HG03432 (cell line): ENCODE measurements around the gene AXIN1.

Experiments used
- ATAC-seq: cut with Tn5 transposase; IDR thresholded peaks from one replicate; pipeline ENCODE4 v1.9.1; 2021; ENCODE audit warnings: mild to moderate bottlenecking, moderate library complexity; ENCODE audit not compliant: unreplicated experiment

Gene AXIN1

DNA sequence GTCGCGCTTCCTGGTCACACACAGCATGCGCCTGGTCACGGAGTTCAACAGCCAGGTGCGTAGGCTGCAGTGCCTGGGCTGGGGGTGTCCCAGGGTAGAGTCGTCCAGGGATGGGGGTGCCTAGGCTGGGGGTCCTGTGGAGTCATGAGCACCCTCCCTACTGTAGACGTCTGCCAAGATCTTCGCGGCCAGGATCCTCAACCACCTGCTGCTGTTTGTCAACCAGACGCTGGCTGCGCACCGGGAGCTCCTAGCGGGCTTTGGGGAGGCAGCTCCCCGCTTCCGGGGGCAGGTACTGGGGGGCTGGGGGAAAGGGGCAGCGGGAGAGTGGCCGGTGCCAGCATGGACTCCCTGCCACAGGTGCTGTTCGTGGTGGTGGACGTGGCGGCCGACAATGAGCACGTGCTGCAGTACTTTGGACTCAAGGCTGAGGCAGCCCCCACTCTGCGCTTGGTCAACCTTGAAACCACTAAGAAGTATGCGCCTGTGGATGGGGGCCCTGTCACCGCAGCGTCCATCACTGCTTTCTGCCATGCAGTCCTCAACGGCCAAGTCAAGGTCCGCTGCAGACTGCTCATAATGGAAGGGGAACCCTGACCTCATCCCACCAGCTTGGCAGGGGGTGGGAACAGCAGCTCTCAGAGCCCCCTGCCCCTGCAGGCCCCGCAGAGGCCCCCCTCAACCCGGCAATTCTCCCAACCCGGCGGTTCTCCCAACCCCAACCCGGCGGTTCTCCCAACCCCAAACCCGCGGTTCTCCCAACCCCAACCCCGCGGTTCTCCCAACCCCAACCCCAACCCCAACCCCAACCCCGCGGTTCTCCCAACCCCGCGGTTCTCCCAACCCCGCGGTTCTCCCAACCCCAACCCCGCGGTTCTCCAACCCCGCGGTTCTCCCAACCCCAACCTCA is 67.1 kb downstream of the AXIN1 start:
- no peak for ATAC-seq

DNA sequence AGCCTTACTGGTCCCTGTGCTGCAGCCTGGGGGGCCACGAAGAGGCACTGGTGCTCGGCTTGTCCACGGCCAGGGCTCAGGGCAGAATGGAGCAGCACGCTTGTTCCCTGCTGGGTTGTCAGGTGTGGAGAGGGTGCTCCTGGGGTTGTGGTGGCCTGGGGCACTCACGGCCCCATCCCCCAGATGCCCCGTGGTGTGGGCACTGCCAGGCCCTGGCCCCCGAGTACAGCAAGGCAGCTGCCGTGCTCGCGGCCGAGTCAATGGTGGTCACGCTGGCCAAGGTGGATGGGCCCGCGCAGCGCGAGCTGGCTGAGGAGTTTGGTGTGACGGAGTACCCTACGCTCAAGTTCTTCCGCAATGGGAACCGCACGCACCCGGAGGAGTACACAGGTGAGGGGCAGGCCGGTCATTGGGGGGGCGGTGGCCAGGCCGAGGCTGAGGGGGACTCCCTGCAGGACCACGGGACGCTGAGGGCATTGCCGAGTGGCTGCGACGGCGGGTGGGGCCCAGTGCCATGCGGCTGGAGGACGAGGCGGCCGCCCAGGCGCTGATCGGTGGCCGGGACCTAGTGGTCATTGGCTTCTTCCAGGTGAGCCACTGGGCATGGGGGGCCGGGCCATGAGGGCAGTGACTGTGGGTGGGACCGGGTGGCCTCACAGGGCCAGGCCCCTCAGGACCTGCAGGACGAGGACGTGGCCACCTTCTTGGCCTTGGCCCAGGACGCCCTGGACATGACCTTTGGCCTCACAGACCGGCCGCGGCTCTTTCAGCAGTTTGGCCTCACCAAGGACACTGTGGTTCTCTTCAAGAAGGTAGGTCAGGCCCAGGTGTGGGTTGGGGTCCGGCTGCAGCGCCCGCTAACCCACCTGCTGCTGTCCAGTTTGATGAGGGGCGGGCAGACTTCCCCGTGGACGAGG is 68.1 kb downstream of the AXIN1 start:
- no peak for ATAC-seq

DNA sequence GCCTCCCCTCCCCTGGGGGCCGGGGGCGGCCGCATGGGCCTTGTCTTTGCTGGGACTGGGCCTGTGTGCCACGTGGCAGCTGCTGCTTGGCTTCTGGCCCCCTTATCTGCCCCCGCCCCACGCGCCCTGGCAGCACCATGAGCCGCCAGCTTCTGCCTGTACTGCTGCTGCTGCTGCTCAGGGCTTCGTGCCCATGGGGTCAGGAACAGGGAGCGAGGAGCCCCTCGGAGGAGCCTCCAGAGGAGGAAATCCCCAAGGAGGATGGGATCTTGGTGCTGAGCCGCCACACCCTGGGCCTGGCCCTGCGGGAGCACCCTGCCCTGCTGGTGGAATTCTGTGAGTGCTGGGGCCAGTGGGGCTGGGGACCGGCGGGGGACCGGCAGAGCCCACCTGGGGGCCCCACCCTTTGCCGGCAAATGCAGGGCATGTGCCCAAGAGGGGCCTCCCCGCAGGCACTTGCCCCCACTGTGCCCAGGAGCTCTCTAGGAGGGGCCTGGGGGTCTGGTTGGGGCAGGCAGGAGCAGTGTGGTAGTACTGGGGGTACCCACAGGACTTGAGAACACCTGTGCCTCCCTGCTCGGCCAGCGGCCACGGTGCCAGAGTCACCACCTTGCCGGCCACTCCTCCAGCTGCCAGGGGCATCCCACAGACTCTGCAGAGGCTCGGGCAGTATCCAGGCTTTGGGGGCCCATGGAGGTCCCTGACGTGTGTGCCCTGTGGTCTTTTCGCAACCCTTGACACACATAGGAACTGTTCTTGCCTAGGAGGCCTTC is 69.3 kb downstream of the AXIN1 start, which contains the start of gene PDIA2:
Gene PDIA2 (plus strand): TSS at position 132 of the 773 bp plus-strand sequence. CDS start 6 bp downstream, at position 138.
- no peak for ATAC-seq

DNA sequence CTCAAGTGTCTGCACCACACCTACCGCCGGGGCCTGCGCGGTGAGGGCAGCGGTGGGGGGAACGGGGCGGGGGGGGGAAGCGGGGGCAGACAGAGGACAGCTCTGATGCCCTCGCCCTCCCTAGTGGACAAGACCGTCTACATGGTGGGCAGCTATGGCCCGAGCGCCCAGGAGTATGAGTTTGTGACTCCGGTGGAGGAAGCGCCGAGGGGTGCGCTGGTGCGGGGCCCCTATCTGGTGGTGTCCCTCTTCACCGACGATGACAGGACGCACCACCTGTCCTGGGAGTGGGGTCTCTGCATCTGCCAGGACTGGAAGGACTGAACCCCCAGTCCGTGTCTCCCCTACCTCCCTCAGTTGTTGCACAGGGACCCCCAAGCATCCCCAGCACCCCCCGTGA is 70.0 kb downstream of the AXIN1 start:
- no peak for ATAC-seq

DNA sequence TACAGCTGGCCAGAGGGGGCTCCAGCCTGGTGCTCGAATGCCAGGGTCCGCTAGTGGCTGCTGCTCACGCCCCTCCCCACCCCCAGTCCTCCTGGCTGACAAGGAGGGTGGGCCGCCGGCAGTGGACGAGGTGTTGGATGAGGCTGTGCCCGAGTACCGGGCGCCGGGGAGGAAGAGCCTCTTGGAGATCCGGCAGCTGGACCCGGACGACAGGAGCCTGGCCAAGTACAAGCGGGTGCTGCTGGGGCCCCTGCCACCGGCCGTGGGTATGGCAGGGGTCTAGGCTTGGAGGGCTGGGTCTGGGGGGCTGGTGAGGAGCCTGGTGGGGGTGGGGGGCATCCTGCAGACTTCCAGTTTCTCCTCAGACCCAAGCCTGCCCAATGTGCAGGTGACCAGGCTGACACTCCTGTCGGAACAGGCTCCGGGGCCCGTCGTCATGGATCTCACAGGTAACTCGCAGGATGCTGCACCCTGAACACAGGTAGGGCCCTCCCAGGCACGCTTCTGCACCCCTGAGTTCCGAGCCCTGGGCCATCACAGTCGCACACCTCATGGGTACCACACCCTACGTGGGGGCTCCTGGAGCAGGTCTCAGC is 70.8 kb downstream of the AXIN1 start:
- no peak for ATAC-seq

DNA sequence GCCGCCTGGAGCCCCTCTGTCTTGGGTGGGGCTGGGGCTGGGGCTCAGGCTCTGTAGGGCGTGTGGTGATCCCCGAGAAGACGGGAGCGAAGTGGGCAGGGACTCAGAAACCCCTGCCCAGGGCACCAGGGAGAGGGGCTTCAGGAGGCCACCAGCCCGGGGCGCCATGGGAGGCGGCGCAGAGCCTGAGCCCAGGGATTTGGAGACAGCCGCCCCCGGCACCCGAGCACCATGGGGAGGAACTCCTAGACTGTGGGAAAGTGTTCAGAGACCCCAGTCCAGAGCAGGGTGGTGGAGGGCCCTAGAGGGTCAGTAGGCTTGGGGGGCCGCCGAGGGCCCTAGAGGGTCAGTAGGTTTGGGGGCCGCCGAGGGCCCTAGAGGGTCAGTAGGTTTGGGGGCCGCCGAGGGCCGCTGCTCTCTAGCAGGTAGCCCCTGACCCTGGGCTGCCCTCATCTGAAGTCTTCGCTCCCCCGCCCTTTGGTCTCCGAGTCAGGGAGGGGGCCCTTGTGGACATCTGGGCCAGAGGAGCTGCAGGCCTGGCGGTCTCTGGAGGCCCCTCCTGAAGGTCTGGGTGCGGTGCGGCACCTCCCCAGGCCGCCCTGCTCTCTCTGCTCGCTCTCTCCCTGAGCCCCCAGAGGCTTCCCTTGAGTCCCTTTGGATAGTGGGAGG is 71.4 kb downstream of the AXIN1 start:
- ATAC-seq: no peak

DNA sequence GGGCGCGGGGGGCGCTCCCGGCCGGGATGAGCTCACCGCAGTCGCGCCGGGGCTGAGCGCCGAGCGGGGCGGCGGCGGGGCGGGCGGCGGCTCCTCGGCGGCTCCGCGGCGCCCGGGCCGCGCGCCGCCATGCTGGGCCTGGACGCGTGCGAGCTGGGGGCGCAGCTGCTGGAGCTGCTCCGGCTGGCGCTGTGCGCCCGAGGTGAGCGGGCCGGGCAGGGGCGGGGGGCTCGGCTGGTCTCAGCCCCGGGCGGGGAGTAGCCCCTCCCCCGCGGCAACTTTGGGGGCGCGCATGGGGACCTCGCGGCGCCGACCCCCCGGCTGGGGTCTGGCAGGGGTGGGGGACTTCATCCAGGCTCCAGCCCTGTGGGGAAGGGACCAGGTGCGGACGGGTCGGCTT is 72.0 kb downstream of the AXIN1 start, which contains the start of gene ARHGDIG:
Gene ARHGDIG (plus strand): TSS at position 40 of the 400 bp plus-strand sequence. CDS start 90 bp downstream, at position 130.
- ATAC-seq: no peak

DNA sequence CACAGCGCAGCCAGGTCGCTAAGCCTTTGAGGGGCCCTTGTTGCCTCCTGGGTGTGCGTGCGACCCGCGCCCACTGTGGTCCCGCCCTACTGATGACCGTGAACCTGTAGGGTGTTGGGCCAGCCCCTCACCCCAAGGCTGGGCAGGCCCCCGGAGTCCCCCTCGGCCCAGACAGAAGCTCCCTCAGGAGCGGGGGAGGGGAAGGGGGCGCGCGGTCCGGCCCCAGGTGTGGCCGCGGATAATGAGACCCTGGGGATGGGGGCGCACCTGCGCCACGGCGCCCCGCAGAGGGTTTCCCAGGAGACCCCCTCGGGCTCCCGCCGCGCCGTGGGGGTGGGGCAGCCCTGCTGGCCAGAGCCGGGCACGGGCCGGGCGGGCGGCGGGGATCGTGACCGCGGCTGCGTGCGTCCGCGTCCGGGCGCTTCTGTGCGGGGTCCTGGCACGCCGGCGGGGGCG is 72.5 kb downstream of the AXIN1 start:
- no peak for ATAC-seq

DNA sequence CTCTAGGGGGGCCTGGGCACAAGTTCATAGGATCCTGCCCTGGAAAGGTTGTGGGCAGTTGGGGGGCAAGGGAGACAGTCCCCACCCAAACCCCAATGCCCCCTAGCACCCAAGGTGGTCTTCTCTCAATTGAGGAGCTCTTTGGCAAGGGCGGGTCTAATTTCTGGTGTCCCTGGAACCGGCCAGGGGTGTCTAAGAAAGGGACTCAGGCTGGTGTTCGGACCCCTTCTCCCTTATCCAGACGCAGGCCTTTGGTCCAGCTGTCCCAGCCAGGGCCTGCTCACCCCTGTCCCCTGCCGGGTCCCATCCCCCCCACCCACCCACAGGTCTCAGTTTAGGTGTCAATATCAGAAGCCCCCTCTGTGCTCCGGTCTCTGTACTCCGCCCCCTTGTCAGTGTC is 73.0 kb downstream of the AXIN1 start:
- no peak for ATAC-seq

DNA sequence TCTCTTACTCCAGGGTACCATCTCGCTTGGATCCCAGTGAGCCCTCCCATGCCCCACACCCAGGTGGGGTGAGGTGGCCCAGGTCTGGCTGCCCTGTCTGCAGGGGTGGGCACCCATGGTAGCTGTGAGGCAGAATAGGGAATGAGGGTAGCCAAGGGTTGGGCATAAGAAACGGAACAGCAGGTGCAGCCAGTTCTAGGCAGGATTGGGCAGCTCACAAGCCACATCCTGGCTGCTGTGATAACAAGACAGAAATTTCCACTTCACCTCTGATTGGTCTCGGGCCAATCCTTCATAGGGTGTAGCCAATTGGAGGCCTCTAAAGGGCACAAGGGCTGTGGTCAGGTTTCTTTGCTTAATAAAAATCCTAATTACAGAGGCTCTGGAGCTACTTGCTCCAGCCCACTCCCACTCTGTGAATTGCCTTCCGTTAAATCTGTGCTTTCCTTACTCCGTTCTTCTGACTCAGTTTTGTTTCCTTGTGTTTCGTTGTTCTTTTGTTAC is 73.6 kb downstream of the AXIN1 start:
- ATAC-seq: no peak

DNA sequence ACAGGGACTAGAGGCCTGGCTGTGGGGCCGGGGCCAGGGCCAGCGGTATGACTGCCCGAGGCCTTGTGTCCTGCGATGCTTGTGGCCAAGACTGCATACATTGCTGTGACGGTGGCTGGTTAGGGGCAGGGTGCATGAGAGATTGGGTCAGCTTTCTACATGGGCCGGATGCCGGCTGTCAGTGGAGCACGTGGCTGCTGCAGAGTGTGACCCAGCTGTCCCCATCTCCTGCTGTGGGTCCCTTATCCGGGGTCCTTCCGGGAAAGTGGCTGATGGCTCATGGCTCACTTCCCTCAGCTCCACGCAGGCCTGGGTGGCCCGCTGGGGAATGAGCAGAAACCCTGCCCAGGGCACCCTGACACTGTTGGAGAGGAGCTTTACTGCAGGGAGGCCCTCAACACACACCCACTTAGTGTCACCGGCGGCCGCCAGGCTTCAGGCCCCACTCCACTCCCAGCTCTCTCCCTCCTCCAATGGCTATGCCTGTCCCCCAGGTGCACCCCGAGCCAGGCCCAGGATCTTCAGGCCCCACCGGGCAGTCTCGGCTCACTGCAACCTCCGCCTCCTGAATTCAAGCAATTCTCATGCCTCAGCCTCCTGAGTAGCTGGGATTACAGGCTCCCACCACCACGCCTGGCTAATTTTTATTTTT is 76.0 kb downstream of the AXIN1 start:
- no peak for ATAC-seq

DNA sequence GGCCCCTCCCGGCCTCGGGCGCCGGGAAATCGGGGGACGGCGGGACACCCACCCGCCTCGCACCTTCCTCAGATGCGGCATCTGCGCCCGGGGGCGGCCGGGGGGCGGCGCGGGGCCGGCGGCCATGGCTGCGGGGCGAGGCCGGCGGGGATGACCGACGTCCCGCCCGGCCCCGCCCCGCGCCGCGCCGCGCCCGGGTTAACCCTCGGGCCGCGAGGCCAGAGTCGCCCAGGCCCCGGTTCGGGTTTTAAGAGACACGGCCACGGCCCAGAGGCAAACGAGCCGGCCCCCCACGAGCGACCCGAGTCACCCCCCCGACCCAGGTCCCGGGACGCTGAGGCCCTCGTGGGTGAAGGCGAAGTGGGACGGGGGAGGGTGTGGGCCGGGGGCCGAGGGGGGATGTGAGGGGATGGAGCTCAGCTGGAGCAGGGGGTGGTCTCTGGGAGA is 76.7 kb downstream of the AXIN1 start, which contains the start of gene RGS11:
Gene RGS11 (minus strand): TSS at position 159 of the 447 bp plus-strand sequence. CDS start 33 bp downstream, at position 126.
- no peak for ATAC-seq

DNA sequence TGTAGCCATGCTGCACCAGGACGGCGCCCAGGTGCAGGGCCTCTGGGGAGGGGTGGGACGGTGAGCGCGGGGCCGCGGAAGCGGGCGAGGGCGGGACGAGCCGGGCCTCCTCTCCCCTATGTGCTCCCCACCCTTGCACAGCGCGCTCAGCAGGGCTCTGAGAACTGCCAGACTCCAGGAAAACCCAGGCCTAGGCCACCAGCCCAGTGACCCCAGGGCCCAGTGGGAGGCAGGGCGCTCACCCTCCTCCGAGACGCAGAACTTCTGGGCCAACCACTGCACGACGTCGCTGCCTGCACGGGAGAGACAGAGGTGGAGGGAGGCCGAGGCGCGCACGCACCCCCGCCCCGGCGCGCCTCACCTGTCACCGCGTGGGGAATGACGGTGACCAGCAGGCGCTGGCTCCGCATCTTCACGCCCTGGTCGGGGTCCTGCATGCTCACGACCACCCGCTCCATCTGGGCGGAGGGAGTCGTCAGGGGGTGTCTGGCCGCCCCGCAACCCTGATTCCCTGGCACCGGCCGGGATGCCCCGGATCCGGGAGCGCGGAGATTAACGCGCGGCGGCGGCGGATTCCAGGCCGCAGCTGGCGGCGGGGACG is 77.4 kb downstream of the AXIN1 start:
- ATAC-seq: no peak

DNA sequence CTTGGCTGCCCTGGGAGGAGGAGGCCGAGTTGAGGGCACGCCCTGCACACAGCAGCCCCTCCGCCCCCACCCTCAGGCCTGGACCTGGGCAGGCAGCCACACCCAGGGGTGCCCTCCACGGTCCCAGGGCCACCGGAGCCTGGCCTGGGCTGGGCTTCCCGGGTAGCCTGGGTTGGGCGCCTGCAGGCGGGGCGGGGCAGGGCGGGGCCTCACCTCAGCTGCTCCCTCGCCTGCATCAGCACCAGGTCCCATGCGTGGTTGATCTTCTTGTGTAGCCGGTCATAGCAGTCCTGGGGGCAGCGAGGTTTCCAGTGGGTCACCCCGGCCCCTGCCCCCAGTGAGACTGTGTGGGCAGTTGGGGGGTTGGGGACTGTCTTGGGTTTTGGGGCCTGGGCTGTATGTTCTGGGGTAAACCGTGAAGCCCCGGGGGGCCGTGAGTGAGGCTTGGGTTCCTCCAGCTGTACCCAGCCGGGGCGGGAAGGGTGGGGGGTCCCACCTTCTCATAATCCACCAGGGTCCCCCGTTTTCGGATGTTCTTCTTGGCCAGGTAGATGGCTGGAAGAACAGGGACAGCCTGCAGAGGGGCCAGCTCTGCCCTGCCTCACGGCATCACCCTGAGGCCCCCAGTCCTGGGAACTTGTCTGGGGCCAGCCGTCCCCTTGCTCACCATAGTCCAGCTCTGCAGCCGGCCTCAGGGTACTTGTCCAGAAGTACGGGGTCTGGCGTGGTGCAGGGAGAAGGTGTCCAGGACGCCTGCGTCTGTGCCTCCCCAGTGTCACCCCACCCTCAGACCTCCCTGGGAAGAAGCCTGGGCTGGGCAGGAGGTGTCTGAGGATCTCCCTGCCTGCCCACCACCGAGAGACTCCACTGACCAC is 78.7 kb downstream of the AXIN1 start:
- no peak for ATAC-seq

DNA sequence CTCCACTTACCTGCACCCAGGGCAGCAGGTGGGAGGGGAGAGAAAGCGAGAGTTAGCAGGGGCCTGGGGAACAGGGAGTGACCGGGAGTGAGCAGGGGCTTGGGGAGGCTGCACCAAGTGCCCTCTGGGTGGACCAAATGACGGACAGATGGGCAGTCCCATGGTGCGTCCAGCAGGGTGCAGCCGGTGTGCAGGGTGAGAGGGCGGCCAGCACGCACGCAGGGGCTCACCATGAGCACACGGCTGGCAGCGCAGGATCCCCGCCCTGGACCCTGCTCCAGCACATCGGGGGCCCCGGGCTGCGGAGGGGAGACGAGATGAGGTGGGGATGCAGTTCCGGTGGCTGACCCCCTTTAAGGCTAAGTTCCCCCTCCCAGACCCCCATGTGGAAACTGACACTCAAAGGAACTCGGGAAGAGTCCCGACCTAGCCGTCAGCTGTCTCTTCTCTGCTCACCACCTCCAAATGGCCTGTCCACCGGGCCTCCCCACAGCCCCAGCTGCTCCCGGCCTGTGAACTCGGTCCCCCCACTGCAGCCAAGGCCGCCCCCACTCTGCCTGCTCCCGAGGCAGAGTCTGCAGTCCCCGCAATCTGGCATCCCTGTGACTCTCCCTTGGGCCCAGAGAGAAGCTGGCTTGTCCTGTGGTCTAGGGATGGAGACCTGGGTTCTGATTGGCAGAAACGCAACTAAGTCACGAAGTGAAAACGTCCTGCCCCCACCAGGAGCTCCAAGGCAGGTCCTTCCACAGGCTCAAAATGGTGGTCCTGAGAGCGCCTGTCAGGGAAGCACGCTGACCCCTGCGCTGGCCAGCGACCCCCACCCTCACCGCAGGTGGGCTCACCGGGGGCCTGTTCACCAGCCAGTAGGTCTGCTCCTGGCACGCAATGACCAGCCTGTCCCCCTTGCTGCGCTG is 79.6 kb downstream of the AXIN1 start:
- ATAC-seq: no peak
